Endodermal cell (in vitro differentiated cells): ENCODE data around the gene ZC3H14. TPM values are rescaled to one million over a fixed set of nuclear protein-coding genes. Genes with fewer than 3 reads are reported as not detected.

Source experiments
- DNase-seq: peaks from one replicate; pipeline ENCODE4 v3.0.0-alpha.2; 2017
- H3K27ac ChIP-seq: 2 replicates; pipeline ENCODE4 v1.5.1; 2013; ENCODE audit warnings: mild to moderate bottlenecking, low read depth, low read length, moderate library complexity
- H3K27me3 ChIP-seq: 2 replicates; pipeline ENCODE4 v1.6.1; 2013; ENCODE audit warnings: mild to moderate bottlenecking, low read length, moderate library complexity; ENCODE audit not compliant: insufficient read depth, control insufficient read depth, poor library complexity, severe bottlenecking
- H3K36me3 ChIP-seq: 2 replicates; pipeline ENCODE4 v1.7.0; 2013; ENCODE audit warnings: mild to moderate bottlenecking, low read length, moderate library complexity; ENCODE audit not compliant: control insufficient read depth, insufficient read depth
- H3K4me1 ChIP-seq: one replicate; pipeline ENCODE4 v1.7.0; 2013; ENCODE audit warnings: low read length; ENCODE audit not compliant: control insufficient read depth, insufficient read depth
- H3K4me3 ChIP-seq: 2 replicates; pipeline ENCODE4 v1.5.1; 2013; ENCODE audit warnings: mild to moderate bottlenecking, low read length, moderate library complexity
- H3K9ac ChIP-seq: 2 replicates; pipeline ENCODE4 v1.6.1; 2013; ENCODE audit warnings: mild to moderate bottlenecking, low read length, moderate library complexity; ENCODE audit not compliant: poor library complexity, severe bottlenecking; ENCODE audit errors: extremely low read depth
- H3K9me3 ChIP-seq: 2 replicates; pipeline ENCODE4 v1.6.1; 2013; ENCODE audit warnings: mild to moderate bottlenecking, low read length, moderate library complexity; ENCODE audit not compliant: control insufficient read depth
- H3K27ac Mint-ChIP-seq: 2 replicates; pipeline ENCODE4 v1.8.0; 2020; ENCODE audit warnings: mixed read lengths
- H3K27me3 Mint-ChIP-seq: 2 replicates; pipeline ENCODE4 v1.8.0; 2021; ENCODE audit warnings: mild to moderate bottlenecking, mixed read lengths; ENCODE audit not compliant: insufficient read depth
- H3K36me3 Mint-ChIP-seq: 2 replicates; pipeline ENCODE4 v1.8.0; 2020; ENCODE audit warnings: low read depth, mixed read lengths
- H3K4me1 Mint-ChIP-seq: 2 replicates; pipeline ENCODE4 v1.8.0; 2020; ENCODE audit warnings: mixed read lengths
- H3K4me3 Mint-ChIP-seq: 2 replicates; pipeline ENCODE4 v1.8.0; 2020; ENCODE audit warnings: mild to moderate bottlenecking, moderate library complexity, mixed read lengths
- H3K9me3 Mint-ChIP-seq: 2 replicates; pipeline ENCODE4 v1.8.0; 2020; ENCODE audit warnings: mild to moderate bottlenecking, mixed read lengths
- WGBS, 2 experiments: methylation state at CpG; one replicate each; pipeline versions ENCODE4 v1.1.5 to v1.1.7; 2013; ENCODE audit warnings: missing lambda C conversion rate in 2 of 2, mixed read lengths in 1 of 2; ENCODE audit not compliant: insufficient coverage in 1 of 2, insufficient read length in 1 of 2; 5-methylcytosine and 5-hydroxymethylcytosine counted together
- total RNA-seq, 2 donors: library from RNA; stranded (reverse); fragmentation: NEBNext Ultra II Directional in 1 of 2; extraction: Animal tissue kit (Norgen Biotek cat#: 25700) in 1 of 2; gene quantifications; 2 replicates in 1 of 2; 3 replicates in 1 of 2; pipeline ENCODE4 v1.2.1, GENCODE V29; 2021
- TF ChIP-seq, protein P1 (sequence below): fragments of 200-600 bp; sonication (generic); conservative IDR thresholded peaks from 2 replicates; pipeline ENCODE4 v1.5.0; 2021; ENCODE audit warnings: antibody characterized with exemption, mild to moderate bottlenecking

Gene ZC3H14
- total RNA-seq, 2 donors from 2014 or later: 111 to 142 TPM

DNA sequence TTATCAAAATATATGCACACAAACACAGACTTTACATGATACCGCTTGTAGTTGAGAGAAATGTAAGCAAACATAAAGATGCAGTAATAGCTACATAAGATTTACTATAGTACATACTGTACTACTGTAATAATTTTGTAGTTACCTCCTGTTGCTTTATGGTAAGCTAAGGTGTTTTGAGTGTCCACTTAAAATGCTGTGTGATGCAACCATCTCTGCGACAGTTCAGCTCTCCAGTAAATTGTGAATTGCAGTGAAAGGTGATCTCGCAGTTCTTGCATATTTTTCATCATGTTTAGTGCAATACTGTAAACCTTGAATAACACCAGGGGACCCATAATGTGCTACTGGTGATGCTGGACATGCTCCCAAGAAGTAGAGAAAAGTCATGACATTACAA is 21.6 kb downstream of the ZC3H14 start:
- no peaks in the 10 kb centered on the region for H3K9me3 ChIP-seq
- peaks cover 94% of the 10 kb centered on the region for H3K36me3 ChIP-seq
- no peak overlapping the region for H3K27ac ChIP-seq
- H3K27me3 ChIP-seq: no peaks in the 10 kb centered on the region
- no peak for DNase-seq
- Mint-ChIP-seq H3K4me3 (no peak overlapping the region), H3K27me3 (no peaks in the 10 kb centered on the region), H3K36me3 (peaks cover 60% of the 10 kb centered on the region), H3K27ac (no peak overlapping the region), H3K4me1 (peaks cover 2% of the 10 kb centered on the region), H3K9me3 (no peaks in the 10 kb centered on the region)
- WGBS, 2 experiments: 93% methylated on average over 2 of the region's 3 CpGs; no CpG with 5 or more reads in 1 of the 2 experiments
- TF ChIP-seq, protein P1, sequence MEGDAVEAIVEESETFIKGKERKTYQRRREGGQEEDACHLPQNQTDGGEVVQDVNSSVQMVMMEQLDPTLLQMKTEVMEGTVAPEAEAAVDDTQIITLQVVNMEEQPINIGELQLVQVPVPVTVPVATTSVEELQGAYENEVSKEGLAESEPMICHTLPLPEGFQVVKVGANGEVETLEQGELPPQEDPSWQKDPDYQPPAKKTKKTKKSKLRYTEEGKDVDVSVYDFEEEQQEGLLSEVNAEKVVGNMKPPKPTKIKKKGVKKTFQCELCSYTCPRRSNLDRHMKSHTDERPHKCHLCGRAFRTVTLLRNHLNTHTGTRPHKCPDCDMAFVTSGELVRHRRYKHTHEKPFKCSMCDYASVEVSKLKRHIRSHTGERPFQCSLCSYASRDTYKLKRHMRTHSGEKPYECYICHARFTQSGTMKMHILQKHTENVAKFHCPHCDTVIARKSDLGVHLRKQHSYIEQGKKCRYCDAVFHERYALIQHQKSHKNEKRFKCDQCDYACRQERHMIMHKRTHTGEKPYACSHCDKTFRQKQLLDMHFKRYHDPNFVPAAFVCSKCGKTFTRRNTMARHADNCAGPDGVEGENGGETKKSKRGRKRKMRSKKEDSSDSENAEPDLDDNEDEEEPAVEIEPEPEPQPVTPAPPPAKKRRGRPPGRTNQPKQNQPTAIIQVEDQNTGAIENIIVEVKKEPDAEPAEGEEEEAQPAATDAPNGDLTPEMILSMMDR: no peak
- H3K4me3 ChIP-seq: no peak overlapping the region
- no peak overlapping the region for H3K9ac ChIP-seq
- no peaks in the 10 kb centered on the region for H3K4me1 ChIP-seq

DNA sequence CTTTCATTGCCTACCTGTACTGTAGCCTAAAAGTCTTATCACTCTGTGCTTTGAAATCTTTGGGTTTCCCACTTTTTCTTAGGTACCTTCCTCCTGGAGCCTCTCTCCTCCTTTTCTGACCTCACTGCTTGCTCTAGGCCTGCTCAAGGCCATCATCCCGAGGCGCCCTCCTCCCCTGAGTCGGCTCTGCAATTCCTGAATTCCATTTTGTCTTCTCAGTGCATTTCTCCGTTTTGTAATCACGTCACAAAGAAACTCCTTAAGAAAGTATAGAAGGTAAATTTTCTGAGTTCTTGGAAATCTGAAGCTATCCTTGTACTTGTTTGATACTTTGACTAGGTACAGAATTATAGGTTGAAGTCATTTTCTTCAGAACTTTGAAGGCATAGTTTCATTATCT is 25.2 kb downstream of the ZC3H14 start:
- peaks cover 89% of the 10 kb centered on the region for H3K36me3 ChIP-seq
- H3K27ac Mint-ChIP-seq: peak overlapping the region; percentile 90
- peaks cover 72% of the 10 kb centered on the region for H3K36me3 Mint-ChIP-seq
- H3K9me3 ChIP-seq: no peaks in the 10 kb centered on the region
- no peaks in the 10 kb centered on the region for H3K4me1 ChIP-seq
- no peak overlapping the region for H3K27ac ChIP-seq
- no peak for DNase-seq
- H3K4me1 Mint-ChIP-seq: peaks cover 2% of the 10 kb centered on the region
- H3K9ac ChIP-seq: no peak overlapping the region
- no peak overlapping the region for H3K4me3 Mint-ChIP-seq
- no peaks in the 10 kb centered on the region for H3K27me3 Mint-ChIP-seq
- TF ChIP-seq, protein P1: no peak
- H3K4me3 ChIP-seq: no peak overlapping the region
- WGBS, 2 experiments: 96 to 100% methylated on average over 3 to 5 of the region's 5 CpGs
- no peaks in the 10 kb centered on the region for H3K27me3 ChIP-seq
- H3K9me3 Mint-ChIP-seq: no peaks in the 10 kb centered on the region

DNA sequence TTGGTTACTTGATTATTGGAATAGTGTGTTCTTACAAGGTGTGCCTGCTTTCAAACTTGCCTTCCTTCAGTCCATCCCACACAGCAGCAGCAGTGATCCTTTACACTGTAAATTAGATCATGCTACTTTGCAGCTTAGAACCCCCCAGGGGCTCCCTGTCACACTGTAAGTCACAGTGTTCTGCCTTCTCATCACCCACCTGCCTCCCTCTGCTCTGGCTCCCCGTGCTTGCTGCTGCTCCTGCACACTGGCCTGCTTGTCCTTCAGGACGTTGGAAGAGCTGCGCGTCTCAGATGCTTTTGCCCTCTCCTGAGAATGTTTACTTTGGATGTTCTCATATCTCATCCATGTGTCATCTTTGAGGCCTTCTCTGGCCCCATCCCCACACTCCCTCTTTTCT is 27.3 kb downstream of the ZC3H14 start:
- TF ChIP-seq, protein P1: no peak
- Histone ChIP-seq H3K36me3 (peaks cover 90% of the 10 kb centered on the region), H3K9ac (no peak overlapping the region), H3K27ac (no peak overlapping the region), H3K4me1 (no peaks in the 10 kb centered on the region), H3K4me3 (no peak overlapping the region), H3K9me3 (no peaks in the 10 kb centered on the region), H3K27me3 (no peaks in the 10 kb centered on the region)
- Mint-ChIP-seq H3K4me1 (peaks cover 2% of the 10 kb centered on the region), H3K27me3 (no peaks in the 10 kb centered on the region), H3K36me3 (peaks cover 78% of the 10 kb centered on the region), H3K9me3 (no peaks in the 10 kb centered on the region), H3K27ac (peak overlapping the region; percentile 16), H3K4me3 (no peak overlapping the region)
- WGBS, 2 experiments: 97 to 98% methylated on average over 4 of the region's 4 CpGs
- DNase-seq: no peak
